Measurements from ENCODE around the gene MXRA7. TPM values are rescaled to one million over a fixed set of nuclear protein-coding genes. Genes with fewer than 3 reads are reported as not detected.

Gene MXRA7
- total and polyA plus RNA-seq, 2 experiments from 2014 or later: 48.0 to 625 TPM

GRCh38 chr17:76687298-76688164, 23.2 kb downstream of the MXRA7 start:
- Histone ChIP-seq H3K4me3 (no peak overlapping the region), H3F3A (ENCODE audit: insufficient read depth) (peaks cover 25% of the 10 kb centered on the region), H3K9me3 (ENCODE audit: low read depth) (no peaks in the 10 kb centered on the region), H4K20me1 (ENCODE audit: insufficient read depth) (no peaks in the 10 kb centered on the region), H3K9ac (peak overlapping the region; percentile 75), H2AFZ (no peak overlapping the region), H3K36me3 (ENCODE audit: low read depth) (peaks cover 13% of the 10 kb centered on the region; the same call in 1 of the 2 replicates), H3K9me2 (ENCODE audit: insufficient read depth) (no peaks in the 10 kb centered on the region), H3K79me2 (ENCODE audit: insufficient read depth) (peaks cover 86% of the 10 kb centered on the region), H3K4me2 (ENCODE audit: unreplicated experiment) (peak overlapping the region; percentile 71), H3K27ac (peak overlapping the region; percentile 96), H3K4me1 (ENCODE audit: insufficient read depth) (peaks cover 35% of the 10 kb centered on the region), H3K27me3 (replicated peaks; ENCODE audit: insufficient read depth) (no peaks in the 10 kb centered on the region)
- 35 to 36% methylated on average over 22 to 26 of the region's 26 CpGs for WGBS, 2 experiments (ENCODE audit: low coverage in 1 of 2, low lambda C conversion rate in 2 of 2, missing lambda C conversion rate in 2 of 2)
- TF ChIP-seq EZH2 (IDR thresholded peaks at IDR 0.05; ENCODE audit: insufficient read depth, poor library complexity, severe bottlenecking) (no peak), EZH2phosphoT487 (IDR thresholded peaks at IDR 0.05; ENCODE audit: insufficient read depth, low read depth) (no peak)
- in situ Hi-C loops (cut with MboI): no loop called here
- DNase-seq: peak; percentile 67

DNA sequence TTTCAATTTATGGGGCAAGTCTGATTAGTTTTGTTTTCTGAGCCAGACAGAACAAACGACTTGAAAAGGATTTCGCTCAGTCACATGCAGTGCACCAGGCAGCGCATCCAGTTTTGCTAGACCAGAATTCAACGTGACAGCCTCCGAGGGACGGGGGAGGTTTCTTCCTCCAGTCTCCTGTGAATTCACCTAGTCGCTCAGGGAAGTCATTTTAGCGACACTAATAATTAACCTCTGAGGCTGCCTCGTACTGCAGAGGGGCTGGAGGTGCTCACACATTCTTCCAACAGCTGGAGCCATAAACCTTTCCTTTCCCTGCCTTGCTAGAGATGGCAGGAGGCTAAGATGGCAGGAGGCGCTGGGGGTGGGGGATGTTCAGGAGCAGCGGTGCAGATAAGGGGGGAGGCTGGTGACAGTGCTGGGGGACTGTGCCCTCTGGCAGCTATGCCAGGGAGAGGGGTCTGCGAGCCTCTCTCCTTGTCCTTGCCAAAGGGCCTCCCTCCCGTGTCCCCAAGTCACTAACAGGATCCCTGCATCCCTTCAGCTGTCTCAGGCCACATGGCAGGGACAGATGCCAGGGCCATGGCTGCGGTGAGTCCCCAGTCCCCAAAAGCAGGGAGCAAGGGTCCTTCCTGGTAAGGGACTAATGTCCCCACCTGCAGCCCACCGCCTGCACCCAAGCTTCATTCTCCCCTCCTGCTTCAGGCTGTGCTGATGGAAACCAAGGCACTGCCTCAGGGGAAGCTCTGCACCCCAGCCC, 24.0 kb downstream of the MXRA7 start:
- Histone ChIP-seq H2AFZ (no peak overlapping the region), H3K4me2 (ENCODE audit: unreplicated experiment) (peak overlapping the region; percentile 25), H3K27ac (peak overlapping the region; percentile 96), H3K27me3 (replicated peaks; ENCODE audit: insufficient read depth) (no peaks in the 10 kb centered on the region), H3K4me1 (ENCODE audit: insufficient read depth) (peaks cover 42% of the 10 kb centered on the region), H3F3A (ENCODE audit: insufficient read depth) (peaks cover 21% of the 10 kb centered on the region), H3K9me2 (ENCODE audit: insufficient read depth) (no peaks in the 10 kb centered on the region), H3K4me3 (no peak overlapping the region), H3K9ac (peak overlapping the region; percentile 75), H4K20me1 (ENCODE audit: insufficient read depth) (no peaks in the 10 kb centered on the region), H3K79me2 (ENCODE audit: insufficient read depth) (peaks cover 84% of the 10 kb centered on the region), H3K36me3 (ENCODE audit: low read depth) (peaks cover 15% of the 10 kb centered on the region; the same call in 1 of the 2 replicates), H3K9me3 (ENCODE audit: low read depth) (no peaks in the 10 kb centered on the region)
- DNase-seq: no peak
- in situ Hi-C loops (cut with MboI): no loop called here
- WGBS, 2 experiments (ENCODE audit: low coverage in 1 of 2, low lambda C conversion rate in 2 of 2, missing lambda C conversion rate in 2 of 2): 55 to 67% methylated on average over 13 to 15 of the region's 15 CpGs
- TF ChIP-seq EZH2phosphoT487 (IDR thresholded peaks at IDR 0.05; ENCODE audit: insufficient read depth, low read depth) (no peak), EZH2 (IDR thresholded peaks at IDR 0.05; ENCODE audit: insufficient read depth, poor library complexity, severe bottlenecking) (no peak)

GRCh38 chr17:76685846-76686245, 24.9 kb downstream of the MXRA7 start:
- Histone ChIP-seq H3K4me1 (ENCODE audit: insufficient read depth) (peaks cover 46% of the 10 kb centered on the region), H3K4me2 (ENCODE audit: unreplicated experiment) (no peak overlapping the region), H3K27me3 (replicated peaks; ENCODE audit: insufficient read depth) (no peaks in the 10 kb centered on the region), H3K27ac (no peak overlapping the region), H3K9me3 (ENCODE audit: low read depth) (no peaks in the 10 kb centered on the region), H3F3A (ENCODE audit: insufficient read depth) (peaks cover 17% of the 10 kb centered on the region), H3K4me3 (no peak overlapping the region), H3K9ac (no peak overlapping the region), H2AFZ (no peak overlapping the region), H3K9me2 (ENCODE audit: insufficient read depth) (no peaks in the 10 kb centered on the region), H3K79me2 (ENCODE audit: insufficient read depth) (peaks cover 78% of the 10 kb centered on the region), H4K20me1 (ENCODE audit: insufficient read depth) (no peaks in the 10 kb centered on the region), H3K36me3 (ENCODE audit: low read depth) (peaks cover 17% of the 10 kb centered on the region; the same call in 1 of the 2 replicates)
- in situ Hi-C loops (cut with MboI): no loop called here
- TF ChIP-seq EZH2phosphoT487 (IDR thresholded peaks at IDR 0.05; ENCODE audit: insufficient read depth, low read depth) (no peak), EZH2 (IDR thresholded peaks at IDR 0.05; ENCODE audit: insufficient read depth, poor library complexity, severe bottlenecking) (no peak)
- DNase-seq: no peak
- 79% methylated on average over 8 of the region's 8 CpGs for WGBS, 2 experiments (ENCODE audit: low coverage in 1 of 2, low lambda C conversion rate in 2 of 2, missing lambda C conversion rate in 2 of 2)

GRCh38 chr17:76685366-76685765, 25.4 kb downstream of the MXRA7 start:
- WGBS, 2 experiments (ENCODE audit: low coverage in 1 of 2, low lambda C conversion rate in 2 of 2, missing lambda C conversion rate in 2 of 2): 82 to 87% methylated on average over 12 of the region's 12 CpGs

More at GRCh38 chr17:76685366-76685765, 25.4 kb downstream of the MXRA7 start:
- Histone ChIP-seq H3K4me3 (no peak overlapping the region), H3K4me2 (ENCODE audit: unreplicated experiment) (no peak overlapping the region), H3K27ac (no peak overlapping the region), H3K4me1 (ENCODE audit: insufficient read depth) (peaks cover 46% of the 10 kb centered on the region), H3K9me2 (ENCODE audit: insufficient read depth) (no peaks in the 10 kb centered on the region), H3K79me2 (ENCODE audit: insufficient read depth) (peaks cover 73% of the 10 kb centered on the region), H3K9me3 (ENCODE audit: low read depth) (no peaks in the 10 kb centered on the region), H3F3A (ENCODE audit: insufficient read depth) (peaks cover 22% of the 10 kb centered on the region), H2AFZ (no peak overlapping the region), H3K27me3 (replicated peaks; ENCODE audit: insufficient read depth) (no peaks in the 10 kb centered on the region), H3K36me3 (ENCODE audit: low read depth) (peaks cover 21% of the 10 kb centered on the region; the same call in 1 of the 2 replicates), H4K20me1 (ENCODE audit: insufficient read depth) (no peaks in the 10 kb centered on the region), H3K9ac (no peak overlapping the region)
- no peak for TF ChIP-seq EZH2phosphoT487 (IDR thresholded peaks at IDR 0.05; ENCODE audit: insufficient read depth, low read depth)
- TF ChIP-seq EZH2 (IDR thresholded peaks at IDR 0.05; ENCODE audit: insufficient read depth, poor library complexity, severe bottlenecking): no peak
- in situ Hi-C loops (cut with MboI): no loop called here
- DNase-seq: no peak
